ENCODE results near the gene ZC3HAV1.
A peak's percentile ranks its signal among the peaks of the same experiment; 100 is the strongest.

The ZC3HAV1 gene

GRCh38 chr7:139109188-139109982, at the start of gene ZC3HAV1:
ZC3HAV1 (minus strand) TSS chr7:139109720; CDS start chr7:139109331, 389 bp downstream.
- H3K4me3 ChIP-seq (ENCODE audit: low read depth, low read length) = peak within 1 kb of the TSS; percentile 87
- no peak for TF ChIP-seq CTCF (IDR thresholded peaks at IDR 0.05; ENCODE audit: control insufficient read depth, extremely low read depth, insufficient read depth)
- peak; percentile 64 for DNase-seq (ENCODE audit: low read depth)

DNA sequence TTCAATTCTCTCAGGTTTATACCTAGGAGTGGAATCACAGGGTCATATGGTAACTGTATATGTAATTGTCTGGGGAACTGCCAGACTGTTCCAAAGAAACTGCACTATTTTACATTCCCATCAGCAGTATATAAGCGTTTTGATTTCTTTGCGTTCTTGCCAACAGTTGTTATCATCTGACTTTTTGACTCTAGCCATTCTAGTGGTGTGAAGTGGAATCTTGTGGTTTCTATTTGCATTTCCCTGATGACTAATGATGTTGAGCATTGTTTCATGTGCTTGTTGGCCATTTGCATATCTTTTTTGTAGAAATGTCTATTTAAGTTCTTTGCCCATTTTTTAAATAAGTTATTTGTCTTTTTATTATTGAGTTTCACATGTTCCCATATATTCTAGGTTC, 44.3 kb upstream of the ZC3HAV1 start:
- DNase-seq (ENCODE audit: low read depth) = no peak
- H3K4me3 ChIP-seq (ENCODE audit: low read depth, low read length) = no peak overlapping the region
- TF ChIP-seq CTCF (IDR thresholded peaks at IDR 0.05; ENCODE audit: control insufficient read depth, extremely low read depth, insufficient read depth) = no peak

GRCh38 chr7:139152149-139152548, 42.6 kb upstream of the ZC3HAV1 start:
- no peak for DNase-seq (ENCODE audit: low read depth)
- H3K4me3 ChIP-seq (ENCODE audit: low read depth, low read length) = no peak overlapping the region
- no peak for TF ChIP-seq CTCF (IDR thresholded peaks at IDR 0.05; ENCODE audit: control insufficient read depth, extremely low read depth, insufficient read depth)

DNA sequence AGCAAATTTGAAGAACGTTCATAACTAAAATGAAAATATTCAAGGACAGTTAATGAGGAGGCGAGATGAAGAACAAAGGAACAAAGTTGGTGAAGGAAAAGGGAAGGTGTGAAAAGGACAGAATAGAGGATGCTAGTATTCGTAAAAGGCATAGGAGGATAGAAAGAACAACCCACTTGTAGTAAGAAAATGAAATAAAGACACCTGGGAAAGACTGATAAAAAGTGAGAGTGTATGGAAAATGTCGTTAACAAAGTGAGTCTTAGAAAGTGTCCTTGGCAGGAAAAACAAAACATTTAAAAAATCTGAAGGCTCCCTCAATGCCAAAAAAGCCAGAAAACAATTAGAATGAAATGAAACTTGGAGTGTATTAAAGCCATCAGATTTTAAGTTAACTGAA, 29.6 kb upstream of the ZC3HAV1 start:
- no peak for TF ChIP-seq CTCF (IDR thresholded peaks at IDR 0.05; ENCODE audit: control insufficient read depth, extremely low read depth, insufficient read depth)
- H3K4me3 ChIP-seq (ENCODE audit: low read depth, low read length) = no peak overlapping the region
- DNase-seq (ENCODE audit: low read depth) = no peak

GRCh38 chr7:139133335-139134139, 24.0 kb upstream of the ZC3HAV1 start:
- H3K4me3 ChIP-seq (ENCODE audit: low read depth, low read length) = peak overlapping the region; percentile 65
- peak; percentile 73 for DNase-seq (ENCODE audit: low read depth)
- no peak for TF ChIP-seq CTCF (IDR thresholded peaks at IDR 0.05; ENCODE audit: control insufficient read depth, extremely low read depth, insufficient read depth)

DNA sequence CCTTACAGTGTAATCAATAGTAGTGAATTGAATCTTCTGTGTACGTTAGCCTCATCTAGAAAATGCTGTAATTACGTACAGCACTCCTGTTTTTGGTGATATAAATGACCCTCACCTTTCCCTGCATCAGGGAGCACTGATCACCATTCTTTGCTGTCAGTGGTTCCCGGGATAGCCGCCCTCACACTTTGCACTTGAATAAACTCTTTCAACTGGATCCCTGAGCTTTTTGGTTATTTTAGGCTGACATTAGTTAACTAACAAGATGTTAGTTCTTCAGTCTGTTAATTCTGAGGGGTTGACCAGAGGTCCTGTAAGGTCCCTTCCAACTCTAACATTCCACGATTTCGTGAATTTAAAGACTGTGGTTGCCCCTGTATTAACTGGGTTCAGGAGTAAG, 23.4 kb upstream of the ZC3HAV1 start:
- H3K4me3 ChIP-seq (ENCODE audit: low read depth, low read length) = peak overlapping the region; percentile 65
- TF ChIP-seq CTCF (IDR thresholded peaks at IDR 0.05; ENCODE audit: control insufficient read depth, extremely low read depth, insufficient read depth) = no peak
- DNase-seq (ENCODE audit: low read depth) = no peak
